Heart left ventricle (tissue), 16 donors: ENCODE results near the gene TRPV4. TPM values are rescaled to one million over a fixed set of nuclear protein-coding genes. Genes with fewer than 3 reads are reported as not detected.
"Not testable (repeated sequence)": the region's sequence is repeated elsewhere in the genome, so short reads cannot be mapped to it uniquely, and the experiment has no call there.

Experiments
- ATAC-seq, 4 donors: fragments of 200-7000 bp; cut with Tn5 transposase; one replicate each; pipeline ENCODE4 v1.9.1; 2020 to 2022; ENCODE audit warnings: moderate library complexity in 4 of 4, mild to moderate bottlenecking in 3 of 4, moderate number of reproducible peaks in 1 of 4
- DNase-seq, 5 donors: peaks; one replicate each; pipeline ENCODE4 v3.0.0-alpha.2; 2020
- H3K27ac ChIP-seq, 12 donors: fragments of 200-600 bp; sonication (generic) in 4 of 12; one replicate each; pipeline versions ENCODE4 v1.5.0 to v1.8.0; 2016 to 2022; ENCODE audit warnings: mild to moderate bottlenecking in 2 of 12
- H3K27me3 ChIP-seq, 9 donors: fragments of 200-600 bp; sonication (generic) in 2 of 9; one replicate each; pipeline versions ENCODE4 v1.5.1 to v1.8.0; 2016 to 2022; ENCODE audit warnings: mild to moderate bottlenecking in 3 of 9
- H3K36me3 ChIP-seq, 9 donors: fragments of 200-600 bp; sonication (generic) in 2 of 9; one replicate each; pipeline versions ENCODE4 v1.5.0 to v1.8.0; 2018 to 2022; ENCODE audit warnings: mild to moderate bottlenecking in 2 of 9
- H3K4me1 ChIP-seq, 12 donors: fragments of 200-600 bp; sonication (generic) in 4 of 12; one replicate each; pipeline versions ENCODE4 v1.5.0 to v1.8.0; 2016 to 2022; ENCODE audit warnings: mild to moderate bottlenecking in 3 of 12
- H3K4me3 ChIP-seq, 12 donors: fragments of 200-600 bp; sonication (generic) in 4 of 12; one replicate each; pipeline versions ENCODE4 v1.5.0 to v1.8.0; 2017 to 2022; ENCODE audit warnings: mild to moderate bottlenecking in 9 of 12, moderate library complexity in 4 of 12
- H3K9me3 ChIP-seq, 12 donors: fragments of 200-600 bp; sonication (generic) in 4 of 12; one replicate each; pipeline versions ENCODE4 v1.5.0 to v1.8.0; 2016 to 2022; ENCODE audit warnings: mild to moderate bottlenecking in 1 of 12
- POLR2A ChIP-seq, 2 donors: fragments of 450-650 bp; IDR thresholded peaks; one replicate each; pipeline ENCODE4 v1.6.1; 2017; ENCODE audit warnings: antibody characterized with exemption in 2 of 2, mild to moderate bottlenecking in 2 of 2, moderate library complexity in 2 of 2
- WGBS, 4 donors: extraction: QIAGEN DNeasy Blood & Tissue Kit in 2 of 4; methylation state at CpG; one replicate each; pipeline versions ENCODE4 v1.1.5 to v1.1.7; 2013 to 2018; 5-methylcytosine and 5-hydroxymethylcytosine counted together
- intact Hi-C, 10 donors: fragments of 100-400 bp; cut with DNase I; formaldehyde crosslinking; loops; one replicate each; pipeline versions ENCODE4 v1.11.1 to v1.14.2; 2022
- polyA plus RNA-seq, 2 donors: library from polyadenylated mRNA; stranded (reverse); fragments of 200-250 nt; gene quantifications; one replicate each; pipeline ENCODE4 v1.2.3, GENCODE V29; 2013
- total RNA-seq, 9 donors: library from RNA; depleted of rRNA in 2 of 9; stranded (reverse); fragments of >200 nt in 2 of 9; fragmentation: NEBNext Ultra II Directional in 3 of 9; extraction: Animal tissue kit (Norgen Biotek cat#: 25700) in 3 of 9; gene quantifications; one replicate each; pipeline versions ENCODE4 v1.1.0 to v1.2.4, GENCODE V29; 2016 to 2023
- TF ChIP-seq, protein P1 (sequence below), 12 donors: fragments of 200-600 bp; sonication (generic) in 4 of 12; IDR thresholded peaks; one replicate each; pipeline versions ENCODE4 v1.5.0 to v1.8.0; 2018 to 2022; ENCODE audit warnings: antibody characterized with exemption in 12 of 12, mild to moderate bottlenecking in 5 of 12
- donor health status: ischemic (EF 13 %, LVEDD 7.1; RV severe dilation, severe dysfunction).
- donor health status: healthy with polysubstance abuse.
- donor health status: DM: no; HTN: yes; CAD: no.
- donor health status: DM: no; HTN: no; CAD: no.
- donor health status: ischemic (EF 25% LVEDD 6.9; RV normal size, moderate dysfunction).
- donor health status: ischemic (EF 25% LVEDD 5.7; RV mildly dilated, moderate dysfunction).
- donor health status: healthy.
- donor health status: DM: yes; HTN: yes; CAD: no.
- donor health status: ischemic (EF 35%, LVEDD 5.7; RV mildly dilated, moderate dysfunction).
- donor health status: nonischemic (EF 11% LVEDD 7.7; RV severe dilation, severe dysfunction).
- donor health status: DM: yes; HTN: yes; CAD: no.
- donor health status: PGD.
- donor health status: ischemic (EF 29% LVEDD 5.4; RV normal size, mild dysfunction).
- donor health status: nonischemic (EF 23%, LVEDD 6.1; RV moderate dilation, normal function).

The TRPV4 gene
- total and polyA plus RNA-seq, 11 donors: 0.17 to 3.9 (median 0.30) TPM; not detected in 1

DNA sequence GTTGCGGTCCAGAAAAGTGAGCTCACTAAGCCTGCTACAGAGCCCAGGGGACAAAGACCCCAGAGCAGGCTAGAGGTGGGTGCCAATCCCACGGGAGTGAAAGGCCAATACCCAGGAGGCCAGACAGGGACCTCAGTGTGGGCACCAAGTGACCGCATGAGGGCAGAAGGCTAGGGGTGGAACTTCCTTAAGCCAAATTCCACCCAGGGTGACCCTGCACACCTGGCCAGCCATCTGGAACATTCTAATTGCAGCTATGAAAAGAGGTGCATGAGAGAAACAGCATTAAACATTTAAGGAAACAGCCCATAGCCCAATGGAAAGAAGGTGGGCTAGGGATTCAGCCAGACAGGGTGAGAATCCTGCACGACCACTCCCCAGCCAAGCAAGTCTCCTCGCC lies 27.8 kb upstream of the TRPV4 start:
- H3K4me3 ChIP-seq: no peak overlapping the region
- 94 to 100% (median 98%) methylated on average over 4 to 5 of the region's 5 CpGs for WGBS, 4 donors
- ATAC-seq (no peak), DNase-seq (no peak)
- TF ChIP-seq POLR2A (IDR thresholded peaks at IDR 0.05): no peak
- TF ChIP-seq, protein P1, sequence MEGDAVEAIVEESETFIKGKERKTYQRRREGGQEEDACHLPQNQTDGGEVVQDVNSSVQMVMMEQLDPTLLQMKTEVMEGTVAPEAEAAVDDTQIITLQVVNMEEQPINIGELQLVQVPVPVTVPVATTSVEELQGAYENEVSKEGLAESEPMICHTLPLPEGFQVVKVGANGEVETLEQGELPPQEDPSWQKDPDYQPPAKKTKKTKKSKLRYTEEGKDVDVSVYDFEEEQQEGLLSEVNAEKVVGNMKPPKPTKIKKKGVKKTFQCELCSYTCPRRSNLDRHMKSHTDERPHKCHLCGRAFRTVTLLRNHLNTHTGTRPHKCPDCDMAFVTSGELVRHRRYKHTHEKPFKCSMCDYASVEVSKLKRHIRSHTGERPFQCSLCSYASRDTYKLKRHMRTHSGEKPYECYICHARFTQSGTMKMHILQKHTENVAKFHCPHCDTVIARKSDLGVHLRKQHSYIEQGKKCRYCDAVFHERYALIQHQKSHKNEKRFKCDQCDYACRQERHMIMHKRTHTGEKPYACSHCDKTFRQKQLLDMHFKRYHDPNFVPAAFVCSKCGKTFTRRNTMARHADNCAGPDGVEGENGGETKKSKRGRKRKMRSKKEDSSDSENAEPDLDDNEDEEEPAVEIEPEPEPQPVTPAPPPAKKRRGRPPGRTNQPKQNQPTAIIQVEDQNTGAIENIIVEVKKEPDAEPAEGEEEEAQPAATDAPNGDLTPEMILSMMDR (IDR thresholded peaks at IDR 0.05): no peak
- peaks cover 0 to 16% (median 8%) of the 10 kb centered on the region in 12 donors for H3K4me1 ChIP-seq
- no peaks in the 10 kb centered on the region for H3K9me3 ChIP-seq
- peaks cover 0 to 43% (median 31%) of the 10 kb centered on the region in 9 donors for H3K36me3 ChIP-seq
- H3K27me3 ChIP-seq: no peaks in the 10 kb centered on the region
- H3K27ac ChIP-seq: no peak overlapping the region
- intact Hi-C loops: no loop called here

DNA sequence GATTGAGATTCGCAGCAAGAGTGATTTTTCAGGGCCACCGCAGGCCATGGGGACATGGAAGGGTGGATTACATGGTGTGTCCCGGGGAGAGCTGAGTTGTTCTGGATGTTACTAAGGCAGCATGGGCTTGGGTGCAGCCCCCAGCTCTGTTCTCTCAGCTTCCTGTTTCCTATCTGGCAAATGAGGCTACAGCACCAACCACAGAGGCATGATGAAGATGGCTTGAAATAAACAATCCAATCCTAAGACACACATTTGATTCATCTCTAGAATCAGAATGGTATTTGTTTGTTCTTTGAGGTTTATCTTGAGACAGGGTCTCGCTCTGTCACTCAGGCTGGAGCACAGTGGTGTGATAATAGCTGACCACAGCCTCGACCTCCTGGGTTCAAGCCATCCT lies 25.6 kb upstream of the TRPV4 start:
- TF ChIP-seq POLR2A (IDR thresholded peaks at IDR 0.05): no peak
- TF ChIP-seq, protein P1 (IDR thresholded peaks at IDR 0.05): no peak
- Histone ChIP-seq H3K4me3 (no peak overlapping the region), H3K27ac (no peak overlapping the region), H3K27me3 (no peaks in the 10 kb centered on the region), H3K4me1 (peaks cover 0 to under 1% (median 0%) of the 10 kb centered on the region in 12 donors), H3K9me3 (no peaks in the 10 kb centered on the region), H3K36me3 (peaks cover 0 to 63% (median 48%) of the 10 kb centered on the region in 9 donors)
- 87 to 94% (median 90%) methylated on average over 5 of the region's 5 CpGs for WGBS, 4 donors
- intact Hi-C loops: no loop called here
- ATAC-seq (no peak), DNase-seq (no peak)

DNA sequence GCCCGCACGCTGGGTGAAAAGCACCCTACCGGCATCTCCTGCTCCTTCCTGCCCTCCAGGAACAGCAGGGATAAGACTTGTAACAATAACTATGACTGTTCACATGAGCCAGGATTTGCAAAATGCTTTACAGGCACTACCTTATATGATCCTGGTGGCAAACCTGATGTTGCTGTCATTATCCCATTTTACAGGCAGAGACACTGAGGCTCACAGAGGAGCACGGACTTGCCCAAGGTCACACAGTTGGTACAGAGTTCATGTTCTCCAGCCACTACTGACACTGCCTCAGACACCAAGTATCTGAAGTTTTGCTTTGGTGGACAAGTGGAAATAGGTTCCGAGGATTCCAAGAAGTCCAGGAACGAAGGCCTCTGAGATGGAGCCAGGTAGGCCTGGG lies 24.5 kb upstream of the TRPV4 start:
- no peak overlapping the region for H3K27ac ChIP-seq
- no peaks in the 10 kb centered on the region for H3K4me1 ChIP-seq
- H3K36me3 ChIP-seq: peaks cover 0 to 66% (median 48%) of the 10 kb centered on the region in 9 donors
- no peaks in the 10 kb centered on the region for H3K27me3 ChIP-seq
- intact Hi-C loops: no loop called here
- 97 to 100% (median 97%) methylated on average over 5 to 6 of the region's 6 CpGs for WGBS, 4 donors
- ATAC-seq: no peak
- TF ChIP-seq, protein P1 (IDR thresholded peaks at IDR 0.05): no peak
- no peak for TF ChIP-seq POLR2A (IDR thresholded peaks at IDR 0.05)
- H3K9me3 ChIP-seq: no peaks in the 10 kb centered on the region
- no peak overlapping the region for H3K4me3 ChIP-seq
- DNase-seq: no peak

DNA sequence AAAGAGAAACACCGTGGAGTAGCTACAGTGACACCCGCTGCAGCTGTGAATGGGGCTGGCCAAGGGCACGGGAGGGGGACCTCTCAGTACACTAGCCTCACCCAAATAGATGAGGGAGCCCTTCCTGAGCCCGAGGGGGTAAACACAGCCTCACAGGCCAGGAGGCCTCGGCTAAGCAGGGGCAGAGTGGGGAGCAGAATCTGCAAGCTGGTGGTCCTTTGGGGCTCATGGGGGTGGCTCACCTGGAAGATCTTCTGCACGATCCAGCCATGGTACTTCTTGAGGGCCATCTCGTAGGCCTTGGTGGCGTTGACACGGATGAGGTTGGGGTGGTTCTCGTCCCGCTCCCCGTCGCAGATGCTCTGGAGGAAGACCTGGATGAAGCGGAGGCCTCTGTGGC lies 22.2 kb upstream of the TRPV4 start:
- peaks cover 0 to 77% (median 54%) of the 10 kb centered on the region in 9 donors for H3K36me3 ChIP-seq

DNA sequence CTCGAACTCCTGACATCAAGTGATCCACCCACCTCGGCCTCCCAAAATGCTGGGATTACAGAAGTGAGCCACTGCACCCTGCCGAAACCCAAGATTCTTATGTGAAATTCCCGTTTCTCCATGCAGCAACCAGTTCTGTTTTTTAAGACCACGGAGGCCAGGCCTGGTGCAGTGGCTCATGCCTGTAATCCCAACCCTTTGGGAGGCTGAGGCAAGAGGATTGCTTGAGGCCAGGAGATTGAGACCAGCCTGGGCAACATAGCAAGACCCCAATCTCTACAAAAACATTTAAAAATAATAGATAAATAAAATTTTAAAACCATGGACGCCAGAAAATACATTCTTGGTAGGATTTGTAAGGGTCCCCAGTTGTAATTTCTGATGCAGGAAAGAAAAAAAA lies 17.3 kb upstream of the TRPV4 start:
- Histone ChIP-seq H3K36me3 (peaks cover 0 to 40% (median 28%) of the 10 kb centered on the region in 9 donors), H3K4me1 (peaks cover 0 to 17% (median 0%) of the 10 kb centered on the region in 12 donors)
- H3K4me3 ChIP-seq, H3K9me3 ChIP-seq, H3K27me3 ChIP-seq, H3K27ac ChIP-seq, ATAC-seq, intact Hi-C loops, DNase-seq: not testable (repeated sequence)
- 89 to 93% (median 92%) methylated on average over 6 of the region's 6 CpGs for WGBS, 4 donors

More for the DNA sequence above, 22.2 kb upstream of the TRPV4 start:
- no peaks in the 10 kb centered on the region for H3K27me3 ChIP-seq
- DNase-seq: no peak
- H3K4me1 ChIP-seq: no peaks in the 10 kb centered on the region
- H3K4me3 ChIP-seq: no peak overlapping the region
- H3K9me3 ChIP-seq: no peaks in the 10 kb centered on the region
- H3K27ac ChIP-seq: no peak overlapping the region
- TF ChIP-seq POLR2A (IDR thresholded peaks at IDR 0.05): no peak
- TF ChIP-seq, protein P1 (IDR thresholded peaks at IDR 0.05): no peak
- 93 to 97% (median 95%) methylated on average over 13 to 14 of the region's 14 CpGs for WGBS, 4 donors
- ATAC-seq: no peak
- intact Hi-C loops: no loop called here
